ENCODE data around the gene ZHX3. TPM values are rescaled to one million over a fixed set of nuclear protein-coding genes. Genes with fewer than 3 reads are reported as not detected.

Gene ZHX3
- total RNA-seq, 4 donors from 2014 or later = 20.1 to 30.0 (median 25.9) TPM

- in situ Hi-C loops (cut with MboI; ENCODE audit: low sequenced_read_pairs in 4 of 4) = loop anchor here (5.0 to 10.0 kb wide), 2 partner anchors 52 to 54 kb away; no protein-coding TSS in a partner anchor
- Histone ChIP-seq H3K27ac (peak overlapping the region; percentile 20 to 61 (median 46)), H3K9me3 (no peaks in the 10 kb centered on the region), H3K4me3 (no peak overlapping the region), H3K36me3 (no peaks in the 10 kb centered on the region), H3K27me3 (no peaks in the 10 kb centered on the region), H3K4me1 (peaks cover 53 to 56% of the 10 kb centered on the region in 2 donors)
- ATAC-seq (peak; percentile 24 to 57), DNase-seq (no peak)
- TF ChIP-seq POLR2A (IDR thresholded peaks at IDR 0.05) (no peak), CTCF (IDR thresholded peaks at IDR 0.05 in 4 of 5, conservative IDR thresholded peaks at IDR 0.05 in 1 of 5) (no peak)
- intact Hi-C loops (cut with DNase I; ENCODE audit: low total_unique reads) = no loop called here
Measured at GRCh38 chr20:41229259-41229658, 88.3 kb downstream of the ZHX3 start.

GRCh38 chr20:41228858-41229257, 88.7 kb downstream of the ZHX3 start:
- ATAC-seq (no peak), DNase-seq (no peak)
- Histone ChIP-seq H3K36me3 (no peaks in the 10 kb centered on the region), H3K27me3 (no peaks in the 10 kb centered on the region), H3K9me3 (no peaks in the 10 kb centered on the region), H3K4me3 (no peak overlapping the region), H3K27ac (peak overlapping the region; percentile 20 to 61 (median 46)), H3K4me1 (peaks cover 52 to 53% of the 10 kb centered on the region in 2 donors)
- TF ChIP-seq CTCF (IDR thresholded peaks at IDR 0.05 in 4 of 5, conservative IDR thresholded peaks at IDR 0.05 in 1 of 5) = no peak
- no peak for TF ChIP-seq POLR2A (IDR thresholded peaks at IDR 0.05)
- in situ Hi-C loops (cut with MboI; ENCODE audit: low sequenced_read_pairs in 4 of 4) (loop anchor here (5.0 to 10.0 kb wide), 2 partner anchors 52 to 54 kb away; no protein-coding TSS in a partner anchor), intact Hi-C loops (cut with DNase I; ENCODE audit: low total_unique reads) (no loop called here)

- H3K4me1 ChIP-seq = peaks cover 43 to 48% of the 10 kb centered on the region in 2 donors
- in situ Hi-C loops (cut with MboI; ENCODE audit: low sequenced_read_pairs in 4 of 4) = loop anchor here (5.0 to 10.0 kb wide), 2 partner anchors 49 to 52 kb away; no protein-coding TSS in a partner anchor
- ATAC-seq = no peak
Measured at GRCh38 chr20:41226426-41226825, 91.1 kb downstream of the ZHX3 start.

GRCh38 chr20:41225091-41225490, 92.4 kb downstream of the ZHX3 start:
- no peaks in the 10 kb centered on the region for H3K9me3 ChIP-seq
- ATAC-seq = no peak
- in situ Hi-C loops (cut with MboI; ENCODE audit: low sequenced_read_pairs in 4 of 4) = loop anchor here (5.0 to 10.0 kb wide), 2 partner anchors 48 to 50 kb away; no protein-coding TSS in a partner anchor
- no peak for DNase-seq
- H3K27me3 ChIP-seq = no peaks in the 10 kb centered on the region
- peaks cover 37 to 38% of the 10 kb centered on the region in 2 donors for H3K4me1 ChIP-seq
- intact Hi-C loops (cut with DNase I; ENCODE audit: low total_unique reads) = no loop called here
- TF ChIP-seq CTCF (IDR thresholded peaks at IDR 0.05 in 4 of 5, conservative IDR thresholded peaks at IDR 0.05 in 1 of 5) (no peak), POLR2A (IDR thresholded peaks at IDR 0.05) (no peak)
- H3K4me3 ChIP-seq = no peak overlapping the region
- H3K36me3 ChIP-seq = no peaks in the 10 kb centered on the region
- H3K27ac ChIP-seq = no peak overlapping the region

More at GRCh38 chr20:41226426-41226825, 91.1 kb downstream of the ZHX3 start:
- intact Hi-C loops (cut with DNase I; ENCODE audit: low total_unique reads) = no loop called here
- Histone ChIP-seq H3K27me3 (no peaks in the 10 kb centered on the region), H3K27ac (no peak overlapping the region), H3K4me3 (no peak overlapping the region), H3K9me3 (no peaks in the 10 kb centered on the region), H3K36me3 (no peaks in the 10 kb centered on the region)
- TF ChIP-seq POLR2A (IDR thresholded peaks at IDR 0.05) = no peak
- no peak for TF ChIP-seq CTCF (IDR thresholded peaks at IDR 0.05 in 4 of 5, conservative IDR thresholded peaks at IDR 0.05 in 1 of 5)
- DNase-seq = no peak

- H3K27ac ChIP-seq = no peak overlapping the region
- TF ChIP-seq CTCF (IDR thresholded peaks at IDR 0.05 in 4 of 5, conservative IDR thresholded peaks at IDR 0.05 in 1 of 5) (no peak), POLR2A (IDR thresholded peaks at IDR 0.05) (no peak)
- no peak for DNase-seq
- in situ Hi-C loops (cut with MboI; ENCODE audit: low sequenced_read_pairs in 4 of 4) (loop anchor here in 1 of 4 donors (10.0 kb wide), 1 partner anchor 49 kb away; no protein-coding TSS in a partner anchor), intact Hi-C loops (cut with DNase I; ENCODE audit: low total_unique reads) (no loop called here)
- no peaks in the 10 kb centered on the region for H3K9me3 ChIP-seq
- H3K4me1 ChIP-seq = peaks cover 29 to 30% of the 10 kb centered on the region in 2 donors
- H3K4me3 ChIP-seq = no peak overlapping the region
- no peaks in the 10 kb centered on the region for H3K36me3 ChIP-seq
- H3K27me3 ChIP-seq = no peaks in the 10 kb centered on the region
- ATAC-seq = no peak
Measured at GRCh38 chr20:41224281-41224680, 93.2 kb downstream of the ZHX3 start.
